RWPE2 (cell line): ENCODE data around the gene LDB2.
A peak's percentile ranks its signal among the peaks of the same experiment; 100 is the strongest.

Source experiments
- ATAC-seq: fragments of 200-7000 bp; cut with Tn5 transposase; 3 replicates; pipeline ENCODE4 v1.9.1; 2021; ENCODE audit warnings: low read depth
- DNase-seq: peaks from one replicate; pipeline ENCODE4 v3.0.0-alpha.2; 2020; ENCODE audit warnings: low spot score
- H3K27ac ChIP-seq: fragments of 450-650 bp; 2 replicates; pipeline ENCODE4 v1.5.1; 2017; ENCODE audit warnings: mild to moderate bottlenecking; ENCODE audit not compliant: poor library complexity, severe bottlenecking
- H3K27me3 ChIP-seq: fragments of 250-450 bp; sonication (Bioruptor Pico); 2 replicates; pipeline ENCODE4 v1.5.1; 2021; ENCODE audit warnings: mild to moderate bottlenecking, moderate library complexity; ENCODE audit not compliant: insufficient read depth, poor library complexity, severe bottlenecking
- H3K36me3 ChIP-seq: fragments of 250-450 bp; sonication (Bioruptor Pico); 2 replicates; pipeline ENCODE4 v1.5.1; 2020; ENCODE audit warnings: low read depth, mild to moderate bottlenecking, moderate library complexity
- H3K4me1 ChIP-seq: fragments of 250-450 bp; sonication (Bioruptor Pico); 2 replicates; pipeline ENCODE4 v1.5.1; 2021; ENCODE audit warnings: mild to moderate bottlenecking, moderate library complexity; ENCODE audit not compliant: insufficient read depth, poor library complexity, severe bottlenecking
- H3K4me3 ChIP-seq: fragments of 250-450 bp; sonication (Bioruptor Pico); 2 replicates; pipeline ENCODE4 v1.5.1; 2021; ENCODE audit warnings: mild to moderate bottlenecking, moderate library complexity; ENCODE audit not compliant: severe bottlenecking
- H3K9me3 ChIP-seq: fragments of 250-450 bp; sonication (Bioruptor Pico); 2 replicates; pipeline ENCODE4 v1.5.1; 2021; ENCODE audit warnings: mild to moderate bottlenecking, moderate library complexity; ENCODE audit not compliant: severe bottlenecking
- CTCF ChIP-seq: fragments of 450-650 bp; IDR thresholded peaks from one replicate; pipeline ENCODE4 v1.5.1; 2017; ENCODE audit warnings: mild to moderate bottlenecking, moderate library complexity; ENCODE audit not compliant: poor library complexity, severe bottlenecking

The LDB2 gene

GRCh38 chr4:16461362-16461761 is 437.1 kb downstream of the LDB2 start:
- Histone ChIP-seq H3K9me3 (no peaks in the 10 kb centered on the region), H3K36me3 (no peaks in the 10 kb centered on the region), H3K4me3 (no peak overlapping the region), H3K27me3 (no peaks in the 10 kb centered on the region), H3K27ac (no peak overlapping the region), H3K4me1 (no peaks in the 10 kb centered on the region)
- no peak for DNase-seq
- TF ChIP-seq CTCF: no peak
- ATAC-seq: peak; percentile 80

GRCh38 chr4:16457944-16458343 is 440.5 kb downstream of the LDB2 start:
- H3K4me1 ChIP-seq: no peaks in the 10 kb centered on the region
- DNase-seq: no peak
- no peak overlapping the region for H3K27ac ChIP-seq
- no peaks in the 10 kb centered on the region for H3K36me3 ChIP-seq
- no peak overlapping the region for H3K4me3 ChIP-seq
- TF ChIP-seq CTCF: no peak
- no peaks in the 10 kb centered on the region for H3K27me3 ChIP-seq
- no peaks in the 10 kb centered on the region for H3K9me3 ChIP-seq
- peak; percentile 83 for ATAC-seq
